ENCODE measurements around the gene HHIPL1.

HHIPL1 gene

DNA sequence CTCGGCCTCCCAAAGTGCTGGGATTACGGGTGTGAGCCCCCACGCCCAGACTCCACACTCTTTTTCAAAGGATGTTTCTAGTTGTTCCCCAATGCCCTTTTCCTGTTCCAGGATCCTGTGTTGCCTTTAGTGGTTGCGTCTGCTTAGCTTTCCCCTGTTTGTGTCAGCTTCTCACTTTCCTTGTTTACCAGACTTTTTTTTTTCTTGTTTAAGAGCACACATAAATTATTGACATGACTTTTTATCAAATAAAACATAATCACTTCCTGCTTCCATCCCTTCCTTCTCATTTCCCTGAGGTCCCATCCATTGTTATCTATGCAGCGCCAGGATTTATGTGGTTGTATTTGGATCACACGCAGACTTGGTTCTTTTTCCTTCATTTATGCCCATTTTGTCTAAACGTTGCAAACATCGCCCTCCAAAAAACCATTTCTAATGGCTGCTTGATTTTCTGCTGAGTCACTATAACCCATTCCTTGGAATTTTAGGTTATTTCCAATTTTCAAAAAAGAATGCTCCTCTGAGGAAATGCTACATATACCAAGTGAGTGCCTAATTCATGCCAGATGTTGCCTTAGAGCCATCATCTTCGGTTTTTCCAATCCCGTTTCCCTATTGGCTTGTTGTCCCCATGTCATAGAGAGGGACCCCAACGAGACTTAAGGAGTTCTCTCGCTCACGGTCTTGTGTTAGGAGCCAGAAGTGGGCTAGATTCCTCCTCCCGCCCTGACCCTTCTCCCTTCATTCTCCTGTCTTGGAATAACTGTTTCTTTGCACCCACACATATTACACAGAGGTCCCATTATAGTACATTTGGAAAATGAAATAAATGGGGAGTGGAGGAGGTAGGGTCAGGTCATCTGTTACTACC lies 25.7 kb downstream of the HHIPL1 start:
- TF ChIP-seq, protein P1, sequence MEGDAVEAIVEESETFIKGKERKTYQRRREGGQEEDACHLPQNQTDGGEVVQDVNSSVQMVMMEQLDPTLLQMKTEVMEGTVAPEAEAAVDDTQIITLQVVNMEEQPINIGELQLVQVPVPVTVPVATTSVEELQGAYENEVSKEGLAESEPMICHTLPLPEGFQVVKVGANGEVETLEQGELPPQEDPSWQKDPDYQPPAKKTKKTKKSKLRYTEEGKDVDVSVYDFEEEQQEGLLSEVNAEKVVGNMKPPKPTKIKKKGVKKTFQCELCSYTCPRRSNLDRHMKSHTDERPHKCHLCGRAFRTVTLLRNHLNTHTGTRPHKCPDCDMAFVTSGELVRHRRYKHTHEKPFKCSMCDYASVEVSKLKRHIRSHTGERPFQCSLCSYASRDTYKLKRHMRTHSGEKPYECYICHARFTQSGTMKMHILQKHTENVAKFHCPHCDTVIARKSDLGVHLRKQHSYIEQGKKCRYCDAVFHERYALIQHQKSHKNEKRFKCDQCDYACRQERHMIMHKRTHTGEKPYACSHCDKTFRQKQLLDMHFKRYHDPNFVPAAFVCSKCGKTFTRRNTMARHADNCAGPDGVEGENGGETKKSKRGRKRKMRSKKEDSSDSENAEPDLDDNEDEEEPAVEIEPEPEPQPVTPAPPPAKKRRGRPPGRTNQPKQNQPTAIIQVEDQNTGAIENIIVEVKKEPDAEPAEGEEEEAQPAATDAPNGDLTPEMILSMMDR (IDR thresholded peaks at IDR 0.05; ENCODE audit: borderline replicate concordance, control extremely low read depth, extremely low read depth, insufficient read depth, missing control alignments), result no peak
- in situ Hi-C loops (cut with MboI; ENCODE audit: low sequenced_read_pairs, unreplicated experiment), result no loop called here
- no peak for DNase-seq (ENCODE audit: low spot score)

GRCh38 chr14:99671235-99672224 lies 26.6 kb downstream of the HHIPL1 start:
- DNase-seq (ENCODE audit: low spot score), result no peak
- in situ Hi-C loops (cut with MboI; ENCODE audit: low sequenced_read_pairs, unreplicated experiment), result no loop called here
- TF ChIP-seq, protein P1 (IDR thresholded peaks at IDR 0.05; ENCODE audit: borderline replicate concordance, control extremely low read depth, extremely low read depth, insufficient read depth, missing control alignments), result no peak

DNA sequence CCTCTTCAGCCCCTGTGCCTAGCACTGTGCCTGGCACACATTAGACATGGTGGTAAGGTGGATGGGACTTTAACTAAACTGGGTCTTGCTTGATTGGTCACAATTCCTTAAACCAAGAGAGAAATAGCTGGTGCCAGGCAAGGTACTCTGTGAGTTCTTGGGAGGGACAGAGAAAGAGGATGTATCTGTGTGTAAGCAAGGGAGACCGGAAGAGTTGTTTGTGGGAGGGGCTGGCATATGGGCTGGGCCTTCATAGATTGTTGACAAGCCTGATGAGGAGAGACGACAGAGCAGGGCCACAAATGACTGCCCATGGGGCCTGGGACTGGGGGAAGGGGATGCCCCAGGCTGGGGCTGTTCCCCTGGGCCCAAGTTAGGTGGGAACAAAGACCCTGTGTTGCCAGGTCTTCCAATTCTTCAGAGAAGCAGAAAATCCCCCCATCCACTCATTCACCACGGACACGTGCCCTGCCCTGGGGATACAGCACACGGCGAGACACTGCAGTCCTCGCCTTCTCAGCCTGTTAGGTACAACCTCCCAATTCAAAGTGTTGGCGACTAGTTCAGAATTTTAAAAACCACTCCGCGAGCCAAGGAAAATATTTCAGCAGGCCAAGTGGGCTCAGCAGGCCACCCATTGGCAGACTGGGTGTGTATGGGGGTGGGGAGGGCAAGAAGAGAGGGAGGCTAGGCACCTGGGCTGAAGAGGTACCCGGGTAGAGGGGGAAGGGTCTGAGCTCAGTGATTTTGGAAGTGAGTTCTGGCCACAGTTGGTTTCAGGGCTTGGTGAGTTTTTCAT lies 27.8 kb downstream of the HHIPL1 start:
- no peak for DNase-seq (ENCODE audit: low spot score)
- TF ChIP-seq, protein P1 (IDR thresholded peaks at IDR 0.05; ENCODE audit: borderline replicate concordance, control extremely low read depth, extremely low read depth, insufficient read depth, missing control alignments), result no peak
- in situ Hi-C loops (cut with MboI; ENCODE audit: low sequenced_read_pairs, unreplicated experiment), result no loop called here

DNA sequence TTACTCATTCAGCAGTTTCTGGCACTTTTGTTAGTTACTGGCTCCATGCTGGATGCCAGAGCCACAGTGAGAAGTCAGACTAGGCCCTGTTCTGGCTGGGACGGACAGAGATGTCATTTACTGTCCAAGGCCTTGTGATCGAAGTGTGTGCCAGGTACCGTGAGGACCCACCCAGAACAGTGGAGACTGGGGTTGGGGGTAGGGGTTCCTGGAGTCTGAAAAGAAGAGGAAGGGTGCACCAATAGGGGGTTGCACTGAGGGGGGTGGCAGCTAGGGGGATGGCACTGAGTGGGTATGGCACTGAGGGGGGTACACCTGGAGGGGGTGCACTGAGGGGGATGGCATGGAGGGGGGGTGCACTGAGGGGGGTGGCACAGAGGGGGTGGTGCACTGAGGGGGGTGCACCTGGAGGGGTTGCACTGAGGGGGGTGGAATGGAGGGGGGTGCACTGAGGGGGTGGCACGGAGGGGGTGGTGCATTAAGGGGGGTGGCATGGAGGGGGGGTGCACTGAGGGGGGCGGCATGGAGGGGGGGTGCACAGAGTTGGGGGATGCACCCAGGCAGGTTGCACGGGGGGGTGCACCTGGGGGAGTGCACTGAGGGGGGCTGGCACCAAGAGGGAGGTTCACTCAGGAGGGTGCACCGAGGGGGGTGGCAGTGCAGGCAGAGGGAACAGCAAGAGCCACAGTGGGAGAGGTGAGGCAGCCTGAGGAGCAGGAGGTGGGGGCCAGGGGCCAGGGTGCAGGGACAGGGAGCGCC lies 28.6 kb downstream of the HHIPL1 start:
- no peak for DNase-seq (ENCODE audit: low spot score)
- TF ChIP-seq, protein P1 (IDR thresholded peaks at IDR 0.05; ENCODE audit: borderline replicate concordance, control extremely low read depth, extremely low read depth, insufficient read depth, missing control alignments), result no peak
- in situ Hi-C loops (cut with MboI; ENCODE audit: low sequenced_read_pairs, unreplicated experiment), result no loop called here

- TF ChIP-seq, protein P1 (IDR thresholded peaks at IDR 0.05; ENCODE audit: borderline replicate concordance, control extremely low read depth, extremely low read depth, insufficient read depth, missing control alignments), result no peak
- in situ Hi-C loops (cut with MboI; ENCODE audit: low sequenced_read_pairs, unreplicated experiment), result no loop called here
- no peak for DNase-seq (ENCODE audit: low spot score)
Measured at GRCh38 chr14:99674064-99674650, 29.2 kb downstream of the HHIPL1 start.

Measured in GM13976 (cell line).